ENCODE results near the gene MRPS25. TPM values are rescaled to one million over a fixed set of nuclear protein-coding genes. Genes with fewer than 3 reads are reported as not detected.

Gene MRPS25
- total and polyA plus RNA-seq, 9 of the 15 experiments (the other 6 are each of a cell fraction or from before 2014, with no cell fraction given): 34.3 to 129 (median 78.2) TPM

DNA sequence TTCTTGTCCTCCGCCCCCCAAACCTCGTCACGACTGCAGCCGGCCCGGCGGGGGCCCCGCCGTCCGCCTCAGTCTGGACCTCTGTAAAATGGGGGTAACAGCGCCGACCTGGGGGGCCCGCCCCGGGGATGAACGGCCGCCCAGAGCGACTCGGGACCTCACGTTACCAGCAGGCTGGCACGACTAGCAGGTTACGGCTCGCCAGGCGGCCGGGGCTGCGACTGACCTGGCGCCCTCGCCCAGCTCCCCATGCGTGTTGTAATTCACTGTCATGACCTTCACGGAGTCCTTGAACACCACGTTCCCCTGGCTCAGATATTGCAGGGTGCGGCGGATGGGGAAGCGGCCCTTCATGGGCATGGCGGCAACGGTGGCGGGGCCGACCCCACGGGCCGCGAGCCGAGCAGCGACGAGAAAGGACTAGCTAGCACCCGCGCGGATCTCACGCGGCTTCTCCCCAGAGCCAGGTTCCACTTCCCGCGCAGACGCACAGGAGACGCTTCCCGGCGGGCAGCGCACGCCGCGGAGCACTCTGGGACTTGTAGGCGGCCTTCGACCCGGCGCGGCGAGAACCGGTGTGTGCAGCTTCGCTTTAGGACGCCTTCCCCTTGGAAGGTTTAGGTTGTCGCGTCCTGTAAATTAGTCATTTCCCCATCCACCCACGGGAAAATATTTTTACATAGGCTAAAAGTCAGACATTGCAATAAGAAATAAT, at the start of gene MRPS25 (continued):
- TF ChIP-seq, protein P1, sequence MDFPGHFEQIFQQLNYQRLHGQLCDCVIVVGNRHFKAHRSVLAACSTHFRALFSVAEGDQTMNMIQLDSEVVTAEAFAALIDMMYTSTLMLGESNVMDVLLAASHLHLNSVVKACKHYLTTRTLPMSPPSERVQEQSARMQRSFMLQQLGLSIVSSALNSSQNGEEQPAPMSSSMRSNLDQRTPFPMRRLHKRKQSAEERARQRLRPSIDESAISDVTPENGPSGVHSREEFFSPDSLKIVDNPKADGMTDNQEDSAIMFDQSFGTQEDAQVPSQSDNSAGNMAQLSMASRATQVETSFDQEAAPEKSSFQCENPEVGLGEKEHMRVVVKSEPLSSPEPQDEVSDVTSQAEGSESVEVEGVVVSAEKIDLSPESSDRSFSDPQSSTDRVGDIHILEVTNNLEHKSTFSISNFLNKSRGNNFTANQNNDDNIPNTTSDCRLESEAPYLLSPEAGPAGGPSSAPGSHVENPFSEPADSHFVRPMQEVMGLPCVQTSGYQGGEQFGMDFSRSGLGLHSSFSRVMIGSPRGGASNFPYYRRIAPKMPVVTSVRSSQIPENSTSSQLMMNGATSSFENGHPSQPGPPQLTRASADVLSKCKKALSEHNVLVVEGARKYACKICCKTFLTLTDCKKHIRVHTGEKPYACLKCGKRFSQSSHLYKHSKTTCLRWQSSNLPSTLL (IDR thresholded peaks at IDR 0.05): no peak
- TF ChIP-seq ZNF79 (CRISPR knock-in tag; IDR thresholded peaks at IDR 0.05; ENCODE audit: low read depth) (no peak), TEAD4 (IDR thresholded peaks at IDR 0.05; ENCODE audit: low read length) (peak; percentile 16; the same call in 1 of the 2 replicates), TEAD4 (CRISPR knock-in tag; IDR thresholded peaks at IDR 0.05; ENCODE audit: borderline replicate concordance) (no peak), MAZ (CRISPR knock-in tag; conservative IDR thresholded peaks at IDR 0.05 in 1 of 2, IDR thresholded peaks at IDR 0.05 in 1 of 2) (peak in 1 of 2 experiments; percentile 70; a peak in 3 of 4 replicates), HDAC3 (IDR thresholded peaks at IDR 0.05; ENCODE audit: borderline replicate concordance, partially characterized antibody) (no peak), SAP30 (IDR thresholded peaks at IDR 0.05; ENCODE audit: borderline replicate concordance, insufficient read depth, low read depth, low read length, poor library complexity, severe bottlenecking) (peak; percentile 81), ZNF445 (CRISPR knock-in tag; IDR thresholded peaks at IDR 0.05; ENCODE audit: low read depth) (no peak), ZSCAN32 (CRISPR knock-in tag; IDR thresholded peaks at IDR 0.05) (no peak), ZNF589 (CRISPR knock-in tag; IDR thresholded peaks at IDR 0.05; ENCODE audit: low read depth) (no peak; the same call in 1 of the 2 replicates), HNRNPLL (IDR thresholded peaks at IDR 0.05; ENCODE audit: low read depth, low read length, poor library complexity, severe bottlenecking) (no peak), CBFA2T3 (IDR thresholded peaks at IDR 0.05) (no peak), SAFB (IDR thresholded peaks at IDR 0.05; ENCODE audit: borderline replicate concordance, low read depth, low read length) (peak; percentile 68; the same call in 1 of the 2 replicates), ZFPM2 (CRISPR knock-in tag; IDR thresholded peaks at IDR 0.05) (no peak)
- TF ChIP-seq, protein P2, sequence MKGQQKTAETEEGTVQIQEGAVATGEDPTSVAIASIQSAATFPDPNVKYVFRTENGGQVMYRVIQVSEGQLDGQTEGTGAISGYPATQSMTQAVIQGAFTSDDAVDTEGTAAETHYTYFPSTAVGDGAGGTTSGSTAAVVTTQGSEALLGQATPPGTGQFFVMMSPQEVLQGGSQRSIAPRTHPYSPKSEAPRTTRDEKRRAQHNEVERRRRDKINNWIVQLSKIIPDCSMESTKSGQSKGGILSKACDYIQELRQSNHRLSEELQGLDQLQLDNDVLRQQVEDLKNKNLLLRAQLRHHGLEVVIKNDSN (CRISPR knock-in tag; IDR thresholded peaks at IDR 0.05): peak; percentile 37; the same call in 1 of the 2 replicates
- TF ChIP-seq, protein P3, sequence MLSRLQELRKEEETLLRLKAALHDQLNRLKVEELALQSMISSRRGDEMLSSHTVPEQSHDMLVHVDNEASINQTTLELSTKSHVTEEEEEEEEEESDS (CRISPR knock-in tag; IDR thresholded peaks at IDR 0.05): no peak
- TF ChIP-seq, protein P4, sequence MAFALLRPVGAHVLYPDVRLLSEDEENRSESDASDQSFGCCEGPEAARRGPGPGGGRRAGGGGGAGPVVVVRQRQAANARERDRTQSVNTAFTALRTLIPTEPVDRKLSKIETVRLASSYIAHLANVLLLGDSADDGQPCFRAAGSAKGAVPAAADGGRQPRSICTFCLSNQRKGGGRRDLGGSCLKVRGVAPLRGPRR (CRISPR knock-in tag; IDR thresholded peaks at IDR 0.05): no peak
- TF ChIP-seq, protein P5, sequence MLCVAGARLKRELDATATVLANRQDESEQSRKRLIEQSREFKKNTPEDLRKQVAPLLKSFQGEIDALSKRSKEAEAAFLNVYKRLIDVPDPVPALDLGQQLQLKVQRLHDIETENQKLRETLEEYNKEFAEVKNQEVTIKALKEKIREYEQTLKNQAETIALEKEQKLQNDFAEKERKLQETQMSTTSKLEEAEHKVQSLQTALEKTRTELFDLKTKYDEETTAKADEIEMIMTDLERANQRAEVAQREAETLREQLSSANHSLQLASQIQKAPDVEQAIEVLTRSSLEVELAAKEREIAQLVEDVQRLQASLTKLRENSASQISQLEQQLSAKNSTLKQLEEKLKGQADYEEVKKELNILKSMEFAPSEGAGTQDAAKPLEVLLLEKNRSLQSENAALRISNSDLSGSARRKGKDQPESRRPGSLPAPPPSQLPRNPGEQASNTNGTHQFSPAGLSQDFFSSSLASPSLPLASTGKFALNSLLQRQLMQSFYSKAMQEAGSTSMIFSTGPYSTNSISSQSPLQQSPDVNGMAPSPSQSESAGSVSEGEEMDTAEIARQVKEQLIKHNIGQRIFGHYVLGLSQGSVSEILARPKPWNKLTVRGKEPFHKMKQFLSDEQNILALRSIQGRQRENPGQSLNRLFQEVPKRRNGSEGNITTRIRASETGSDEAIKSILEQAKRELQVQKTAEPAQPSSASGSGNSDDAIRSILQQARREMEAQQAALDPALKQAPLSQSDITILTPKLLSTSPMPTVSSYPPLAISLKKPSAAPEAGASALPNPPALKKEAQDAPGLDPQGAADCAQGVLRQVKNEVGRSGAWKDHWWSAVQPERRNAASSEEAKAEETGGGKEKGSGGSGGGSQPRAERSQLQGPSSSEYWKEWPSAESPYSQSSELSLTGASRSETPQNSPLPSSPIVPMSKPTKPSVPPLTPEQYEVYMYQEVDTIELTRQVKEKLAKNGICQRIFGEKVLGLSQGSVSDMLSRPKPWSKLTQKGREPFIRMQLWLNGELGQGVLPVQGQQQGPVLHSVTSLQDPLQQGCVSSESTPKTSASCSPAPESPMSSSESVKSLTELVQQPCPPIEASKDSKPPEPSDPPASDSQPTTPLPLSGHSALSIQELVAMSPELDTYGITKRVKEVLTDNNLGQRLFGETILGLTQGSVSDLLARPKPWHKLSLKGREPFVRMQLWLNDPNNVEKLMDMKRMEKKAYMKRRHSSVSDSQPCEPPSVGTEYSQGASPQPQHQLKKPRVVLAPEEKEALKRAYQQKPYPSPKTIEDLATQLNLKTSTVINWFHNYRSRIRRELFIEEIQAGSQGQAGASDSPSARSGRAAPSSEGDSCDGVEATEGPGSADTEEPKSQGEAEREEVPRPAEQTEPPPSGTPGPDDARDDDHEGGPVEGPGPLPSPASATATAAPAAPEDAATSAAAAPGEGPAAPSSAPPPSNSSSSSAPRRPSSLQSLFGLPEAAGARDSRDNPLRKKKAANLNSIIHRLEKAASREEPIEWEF (CRISPR knock-in tag; IDR thresholded peaks at IDR 0.05): no peak

Measured in K562 (cell line).